ENCODE measurements around the gene TBR1.
A peak's percentile ranks its signal among the peaks of the same experiment; 100 is the strongest.

TBR1 gene

GRCh38 chr2:161423421-161424393 lies 7.6 kb downstream of the TBR1 start:
- H3K36me3 ChIP-seq (ENCODE audit: insufficient read depth, low read length), result no peaks in the 10 kb centered on the region
- H3K4me1 ChIP-seq (ENCODE audit: insufficient read depth, low read length), result 0 out of 2 replicates have a peak, but pooled peaks cover 5% of the 10 kb centered on the region
- H3K27ac ChIP-seq (ENCODE audit: low read depth, low read length), result no peak overlapping the region
- under 1% methylated on average over 125 of the region's 125 CpGs for WGBS
- H3K9ac ChIP-seq (ENCODE audit: low read depth, low read length), result no peak overlapping the region
- no peaks in the 10 kb centered on the region for H3K9me3 ChIP-seq (ENCODE audit: insufficient read depth, low read depth, low read length)
- peaks cover 100% of the 10 kb centered on the region for H3K27me3 ChIP-seq (ENCODE audit: insufficient read depth, low read length)
- H3K4me3 ChIP-seq (ENCODE audit: low read length), result peak overlapping the region; percentile 53

GRCh38 chr2:161424394-161424769 lies 8.3 kb downstream of the TBR1 start:
- no peak overlapping the region for H3K27ac ChIP-seq (ENCODE audit: low read depth, low read length)
- 4% methylated on average over 9 of the region's 9 CpGs for WGBS
- H3K4me3 ChIP-seq (ENCODE audit: low read length), result peak overlapping the region; percentile 53
- H3K27me3 ChIP-seq (ENCODE audit: insufficient read depth, low read length), result peaks cover 100% of the 10 kb centered on the region
- no peaks in the 10 kb centered on the region for H3K9me3 ChIP-seq (ENCODE audit: insufficient read depth, low read depth, low read length)
- 0 out of 2 replicates have a peak, but pooled peaks cover 5% of the 10 kb centered on the region for H3K4me1 ChIP-seq (ENCODE audit: insufficient read depth, low read length)
- H3K36me3 ChIP-seq (ENCODE audit: insufficient read depth, low read length), result no peaks in the 10 kb centered on the region
- no peak overlapping the region for H3K9ac ChIP-seq (ENCODE audit: low read depth, low read length)

GRCh38 chr2:161424891-161425727 lies 9.0 kb downstream of the TBR1 start:
- Histone ChIP-seq H3K9me3 (ENCODE audit: insufficient read depth, low read depth, low read length) (no peaks in the 10 kb centered on the region), H3K27ac (ENCODE audit: low read depth, low read length) (no peak overlapping the region), H3K4me3 (ENCODE audit: low read length) (no peak overlapping the region), H3K9ac (ENCODE audit: low read depth, low read length) (no peak overlapping the region), H3K27me3 (ENCODE audit: insufficient read depth, low read length) (peaks cover 100% of the 10 kb centered on the region), H3K36me3 (ENCODE audit: insufficient read depth, low read length) (no peaks in the 10 kb centered on the region), H3K4me1 (ENCODE audit: insufficient read depth, low read length) (0 out of 2 replicates have a peak, but pooled peaks cover 5% of the 10 kb centered on the region)
- 35% methylated on average over 3 of the region's 4 CpGs for WGBS

GRCh38 chr2:161425728-161426454 lies 9.8 kb downstream of the TBR1 start:
- H3K9ac ChIP-seq (ENCODE audit: low read depth, low read length), result no peak overlapping the region
- H3K4me3 ChIP-seq (ENCODE audit: low read length), result no peak overlapping the region
- WGBS, result 28% methylated on average over 12 of the region's 17 CpGs
- H3K4me1 ChIP-seq (ENCODE audit: insufficient read depth, low read length), result 0 out of 2 replicates have a peak, but pooled peaks cover 5% of the 10 kb centered on the region
- H3K27ac ChIP-seq (ENCODE audit: low read depth, low read length), result no peak overlapping the region
- H3K9me3 ChIP-seq (ENCODE audit: insufficient read depth, low read depth, low read length), result no peaks in the 10 kb centered on the region
- no peaks in the 10 kb centered on the region for H3K36me3 ChIP-seq (ENCODE audit: insufficient read depth, low read length)
- peaks cover 100% of the 10 kb centered on the region for H3K27me3 ChIP-seq (ENCODE audit: insufficient read depth, low read length)

- Histone ChIP-seq H3K36me3 (ENCODE audit: insufficient read depth, low read length) (no peaks in the 10 kb centered on the region), H3K27ac (ENCODE audit: low read depth, low read length) (no peak overlapping the region), H3K4me1 (ENCODE audit: insufficient read depth, low read length) (0 out of 2 replicates have a peak, but pooled peaks cover 7% of the 10 kb centered on the region), H3K27me3 (ENCODE audit: insufficient read depth, low read length) (peaks cover 100% of the 10 kb centered on the region), H3K4me3 (ENCODE audit: low read length) (no peak overlapping the region), H3K9ac (ENCODE audit: low read depth, low read length) (no peak overlapping the region), H3K9me3 (ENCODE audit: insufficient read depth, low read depth, low read length) (no peaks in the 10 kb centered on the region)
- 5% methylated on average over 13 of the region's 13 CpGs for WGBS
Measured at GRCh38 chr2:161426455-161426921, 10.4 kb downstream of the TBR1 start.

GRCh38 chr2:161426922-161427663 lies 11.0 kb downstream of the TBR1 start:
- peaks cover 100% of the 10 kb centered on the region for H3K27me3 ChIP-seq (ENCODE audit: insufficient read depth, low read length)
- no peak overlapping the region for H3K9ac ChIP-seq (ENCODE audit: low read depth, low read length)
- no peaks in the 10 kb centered on the region for H3K9me3 ChIP-seq (ENCODE audit: insufficient read depth, low read depth, low read length)
- H3K4me3 ChIP-seq (ENCODE audit: low read length), result peak overlapping the region; percentile 35
- 0 out of 2 replicates have a peak, but pooled peaks cover 9% of the 10 kb centered on the region for H3K4me1 ChIP-seq (ENCODE audit: insufficient read depth, low read length)
- 1% methylated on average over 54 of the region's 54 CpGs for WGBS
- no peak overlapping the region for H3K27ac ChIP-seq (ENCODE audit: low read depth, low read length)
- H3K36me3 ChIP-seq (ENCODE audit: insufficient read depth, low read length), result no peaks in the 10 kb centered on the region

- Histone ChIP-seq H3K9me3 (ENCODE audit: insufficient read depth, low read depth, low read length) (no peaks in the 10 kb centered on the region), H3K4me3 (ENCODE audit: low read length) (peak overlapping the region; percentile 35), H3K9ac (ENCODE audit: low read depth, low read length) (no peak overlapping the region), H3K4me1 (ENCODE audit: insufficient read depth, low read length) (0 out of 2 replicates have a peak, but pooled peaks cover 9% of the 10 kb centered on the region), H3K27me3 (ENCODE audit: insufficient read depth, low read length) (peaks cover 100% of the 10 kb centered on the region), H3K27ac (ENCODE audit: low read depth, low read length) (no peak overlapping the region), H3K36me3 (ENCODE audit: insufficient read depth, low read length) (no peaks in the 10 kb centered on the region)
- WGBS, result 15% methylated on average over 64 of the region's 64 CpGs
Measured at GRCh38 chr2:161427664-161428587, 11.8 kb downstream of the TBR1 start.

- Histone ChIP-seq H3K27me3 (ENCODE audit: insufficient read depth, low read length) (peaks cover 89% of the 10 kb centered on the region), H3K36me3 (ENCODE audit: insufficient read depth, low read length) (no peaks in the 10 kb centered on the region), H3K27ac (ENCODE audit: low read depth, low read length) (no peak overlapping the region), H3K9ac (ENCODE audit: low read depth, low read length) (no peak overlapping the region), H3K4me3 (ENCODE audit: low read length) (no peak overlapping the region), H3K4me1 (ENCODE audit: insufficient read depth, low read length) (0 out of 2 replicates have a peak, but pooled peaks cover 4% of the 10 kb centered on the region), H3K9me3 (ENCODE audit: insufficient read depth, low read depth, low read length) (no peaks in the 10 kb centered on the region)
- WGBS, result 84% methylated on average over 2 of the region's 2 CpGs
Measured at GRCh38 chr2:161430386-161430785, 14.3 kb downstream of the TBR1 start.

GRCh38 chr2:161432107-161432506 lies 16.0 kb downstream of the TBR1 start:
- H3K9me3 ChIP-seq (ENCODE audit: insufficient read depth, low read depth, low read length), result no peaks in the 10 kb centered on the region
- H3K27me3 ChIP-seq (ENCODE audit: insufficient read depth, low read length), result peaks cover 71% of the 10 kb centered on the region
- H3K4me3 ChIP-seq (ENCODE audit: low read length), result no peak overlapping the region
- H3K27ac ChIP-seq (ENCODE audit: low read depth, low read length), result no peak overlapping the region
- no peaks in the 10 kb centered on the region for H3K36me3 ChIP-seq (ENCODE audit: insufficient read depth, low read length)
- no peak overlapping the region for H3K9ac ChIP-seq (ENCODE audit: low read depth, low read length)
- 83% methylated on average over 3 of the region's 3 CpGs for WGBS
- H3K4me1 ChIP-seq (ENCODE audit: insufficient read depth, low read length), result 0 out of 2 replicates have a peak, but pooled peaks cover 4% of the 10 kb centered on the region

Measured in HUES64 (cell line).